Measurements from ENCODE around the gene TTC6. TPM values are rescaled to one million over a fixed set of nuclear protein-coding genes. Genes with fewer than 3 reads are reported as not detected.
A peak's percentile ranks its signal among the peaks of the same experiment; 100 is the strongest.

The TTC6 gene, protein sequence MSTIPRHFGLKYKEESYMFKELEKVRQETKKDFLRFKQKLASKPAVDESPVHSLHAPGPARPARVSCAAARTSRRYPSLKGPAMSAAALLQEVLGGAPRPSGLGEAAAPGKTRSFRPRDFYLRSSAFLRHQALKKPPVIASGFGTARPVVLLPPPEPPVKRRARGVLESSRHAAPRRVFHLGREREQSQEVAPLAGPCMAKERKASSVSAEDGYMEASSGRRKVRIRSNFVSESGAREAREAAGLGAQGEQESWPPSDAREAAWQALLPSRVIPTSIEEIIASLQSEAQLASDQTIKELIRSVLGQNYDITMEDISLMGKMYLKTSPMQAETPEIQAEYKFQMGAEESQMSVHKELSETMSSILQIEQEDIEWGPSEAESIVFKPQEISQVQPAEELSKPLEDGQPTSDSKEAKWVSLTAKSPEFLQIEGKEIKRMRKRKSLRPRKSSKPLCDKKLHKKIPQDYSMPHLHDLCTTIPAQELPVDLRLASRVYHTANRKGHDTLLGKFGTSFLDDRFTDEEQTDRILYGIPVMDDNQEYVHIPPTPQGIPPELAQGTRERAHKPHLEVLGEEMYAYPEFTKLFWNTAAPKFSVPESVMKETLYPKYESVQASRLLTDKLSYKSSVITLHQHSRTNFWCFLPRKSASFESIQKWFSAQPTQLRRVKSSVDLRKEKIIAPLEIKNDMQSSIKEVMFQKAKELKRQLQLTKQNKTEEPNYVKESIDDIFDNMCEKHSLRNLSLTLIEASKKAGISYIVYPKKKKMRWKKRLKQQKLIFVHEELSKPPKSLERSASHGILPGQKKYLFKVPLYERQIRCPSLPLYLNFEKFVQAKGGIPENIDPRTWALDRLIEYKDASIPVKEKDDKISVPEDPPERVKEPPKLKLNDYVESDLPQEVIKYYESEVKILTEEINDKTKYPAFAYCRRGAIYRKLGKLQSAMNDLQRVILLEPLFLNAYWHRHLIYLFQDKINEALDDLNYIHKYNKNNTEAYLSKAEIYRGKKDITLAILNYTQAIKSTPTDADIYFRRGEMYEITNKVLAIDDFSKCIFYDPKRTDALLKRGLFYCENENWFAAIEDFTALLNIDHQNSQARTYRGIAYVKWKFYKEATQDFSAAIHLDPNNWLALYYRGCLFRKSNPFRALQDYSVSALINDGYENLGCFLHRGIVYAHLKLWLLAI (N-terminal part only)
- total RNA-seq (2012; rRNA removed) = under 0.01 TPM in 2 replicates
- polyA plus RNA-seq (2012; rRNA removed) = 0.12 TPM in 1 of 2 replicates, not detected in the other
- polyA plus RNA-seq (2012; cell fraction: cytosol; rRNA removed) = not detected in 2 replicates
- polyA plus RNA-seq (2012; cell fraction: nucleus; rRNA removed; ENCODE audit: low replicate concordance) = 0.04 and 0.07 TPM in 2 replicates
- percentile 22 among the genes with signal in this experiment for Bru-seq, nascent RNA
- BruChase-seq, experiment 1, labeled RNA remaining after a 6-hour chase = percentile 27 among the genes with signal in this experiment
- BruChase-seq, experiment 2, labeled RNA remaining after a 2-hour chase = percentile 27 among the genes with signal in this experiment
- long read RNA-seq, partial matches to known transcripts = 0 of 1 reads
- long read RNA-seq, other reads (novel, unspliced or antisense) = 1 of 1 reads

DNA sequence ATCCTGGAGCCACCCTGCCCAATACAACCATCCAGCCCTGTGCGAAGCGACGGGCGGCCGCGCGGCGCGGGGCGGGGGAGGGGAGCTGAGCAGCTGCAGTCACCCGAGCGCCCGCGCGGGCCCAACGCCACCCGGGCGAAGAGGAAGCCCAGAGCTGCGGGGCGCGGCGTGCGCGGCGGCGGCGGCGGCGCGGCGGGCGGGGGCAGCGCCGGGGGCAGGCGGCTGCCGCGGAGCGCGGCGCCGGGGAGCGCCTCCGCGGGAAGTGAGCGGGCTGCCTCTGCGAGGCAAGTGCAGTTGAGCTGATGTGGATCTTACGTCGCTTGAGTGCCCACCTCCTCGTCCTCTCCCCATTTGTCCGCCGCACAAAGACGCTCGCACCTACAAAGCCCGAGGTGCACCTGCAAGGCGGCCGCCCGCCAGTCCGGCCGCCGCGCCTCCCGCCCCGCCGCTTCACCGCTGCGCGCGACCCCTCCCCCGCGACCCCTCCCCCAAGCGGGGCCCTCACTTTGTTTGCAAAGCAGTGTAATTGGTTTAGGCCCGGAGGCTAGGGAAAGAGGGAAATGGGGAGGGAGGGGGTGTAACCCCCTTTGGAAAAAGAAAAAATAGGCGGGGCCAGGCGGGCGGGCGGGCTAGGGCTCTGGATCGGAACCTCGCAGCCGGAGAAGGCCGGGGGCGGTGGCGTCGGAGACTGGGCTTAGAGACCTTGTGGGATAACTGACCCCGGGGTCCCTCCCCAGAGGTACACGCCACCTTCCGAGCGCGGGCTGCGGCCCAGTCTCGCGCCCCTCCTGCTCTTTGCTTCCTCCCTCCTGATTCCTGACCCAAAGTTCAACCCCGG is at the start of gene TTC6, which contains the start of gene FOXA1:
Gene TTC6 (plus strand): TSS at position 659 of the 838 bp plus-strand sequence. CDS start 26,436 bp downstream, outside the sequence.
Gene FOXA1 (minus strand): TSS at position 279 of the 838 bp plus-strand sequence. CDS start 277 bp downstream, at position 2.
- Histone ChIP-seq H3K9ac (ENCODE audit: low read depth, low read length) (no peak within 1 kb of the TSS), H2BK15ac (ENCODE audit: low read depth, low read length) (no peak within 1 kb of the TSS), H3K27ac (ENCODE audit: insufficient read depth, low read length) (no peak within 1 kb of the TSS), H4K20me1 (ENCODE audit: insufficient read depth, low read length) (no peaks in the 10 kb centered on the region), H2AK9ac (replicated peaks; ENCODE audit: low read depth, low read length, poor library complexity) (peak within 1 kb of the TSS; percentile 34), H4K5ac (ENCODE audit: low read depth, low read length) (no peak within 1 kb of the TSS), H3K79me1 (ENCODE audit: low read depth in 1 of 2, low read length in 2 of 2) (no peaks in the 10 kb centered on the region), H4K91ac (ENCODE audit: insufficient read depth, low read depth, low read length) (no peak within 1 kb of the TSS), H3K18ac (ENCODE audit: low read depth, low read length) (no peak within 1 kb of the TSS), H3K9me1 (ENCODE audit: insufficient read depth, low read length) (0 out of 2 replicates have a peak, but pooled peaks cover 3% of the 10 kb centered on the region), H3K27me3 (ENCODE audit: control insufficient read depth, insufficient read depth, low read length) (peaks cover 81% of the 10 kb centered on the region), H4K8ac (ENCODE audit: low read depth in 2 of 2, low read length in 2 of 2) (no peak within 1 kb of the TSS), H3K9me3 (ENCODE audit: control insufficient read depth, insufficient read depth, low read length) (peaks cover 21% of the 10 kb centered on the region), H3K36me3 (ENCODE audit: control insufficient read depth, insufficient read depth, low read length) (no peaks in the 10 kb centered on the region), H2BK120ac (ENCODE audit: low read depth, low read length) (no peak within 1 kb of the TSS), H3K4me2 (ENCODE audit: low read depth, low read length) (peak within 1 kb of the TSS; percentile 77), H2AK5ac (ENCODE audit: low read depth, low read length) (no peak within 1 kb of the TSS), H2BK5ac (ENCODE audit: low read depth, low read length, poor library complexity, severe bottlenecking) (no peak within 1 kb of the TSS), H2BK20ac (ENCODE audit: low read depth, low read length) (no peak within 1 kb of the TSS), H3K4ac (ENCODE audit: low read depth, low read length) (no peak within 1 kb of the TSS), H3K4me1 (ENCODE audit: control insufficient read depth, insufficient read depth, low read length) (peaks cover 5% of the 10 kb centered on the region; the same call in 1 of the 2 replicates), H3K23ac (ENCODE audit: low read depth, low read length) (no peak within 1 kb of the TSS; the same call in 1 of the 2 replicates), H2AFZ (replicated peaks; ENCODE audit: low read length, poor library complexity) (peak within 1 kb of the TSS; percentile 69), H3K56ac (ENCODE audit: extremely low read depth, insufficient read depth, low read length) (no peak within 1 kb of the TSS), H3K14ac (replicated peaks; ENCODE audit: low read depth, low read length) (no peak within 1 kb of the TSS), H3K4me3 (ENCODE audit: insufficient read depth, low read depth, low read length) (peak within 1 kb of the TSS; percentile 69)
- ChIA-PET CTCF (interaction anchor here (0.8 to 1.2 kb wide), 2 partner anchors 349 to 359 kb away, joined by 6 to 8 read pairs; no protein-coding TSS in a partner anchor), POLR2A (ENCODE audit: unreplicated experiment) (interaction anchor here (0.6 kb wide), 1 partner anchor 135 kb away, joined by 4 read pairs; no protein-coding TSS in a partner anchor)
- dilution Hi-C loops (cut with HindIII; ENCODE audit: low sequenced_read_pairs, unreplicated experiment) = no loop called here
- 5% methylated on average over 13 of the region's 92 CpGs; no CpG with 5 or more reads in 1 of the 2 experiments for WGBS, 2 experiments (ENCODE audit: extremely low coverage in 2 of 2, insufficient read length in 1 of 2)
- in situ Hi-C loops (cut with MboI; ENCODE audit: low sequenced_read_pairs) = no loop called here
- DNase-seq = peak; percentile 24
- BruUV-seq (replicated peaks) = no TSS peak
- intact Hi-C loops (cut with micrococcal nuclease) = loop anchor here (1.0 to 5.0 kb wide), 3 partner anchors 112 to 349 kb away; no protein-coding TSS in a partner anchor
- peak; percentile 78 for ATAC-seq (ENCODE audit: low read depth)
- TF ChIP-seq CHD1 (IDR thresholded peaks at IDR 0.05; ENCODE audit: low read depth, low read length) (no peak), SMC3 (IDR thresholded peaks at IDR 0.05; ENCODE audit: low read depth, low read length) (no peak), BHLHE40 (IDR thresholded peaks at IDR 0.05; ENCODE audit: low read depth, low read length) (no peak), CEBPB (IDR thresholded peaks at IDR 0.05; ENCODE audit: low read depth, low read length) (no peak), RCOR1 (IDR thresholded peaks at IDR 0.05; ENCODE audit: insufficient replicate concordance, low read length) (no peak), RFX5 (IDR thresholded peaks at IDR 0.05; ENCODE audit: low read depth, low read length) (no peak), FOS (IDR thresholded peaks at IDR 0.05; ENCODE audit: low read depth, low read length) (no peak)
- TF ChIP-seq, protein P1, sequence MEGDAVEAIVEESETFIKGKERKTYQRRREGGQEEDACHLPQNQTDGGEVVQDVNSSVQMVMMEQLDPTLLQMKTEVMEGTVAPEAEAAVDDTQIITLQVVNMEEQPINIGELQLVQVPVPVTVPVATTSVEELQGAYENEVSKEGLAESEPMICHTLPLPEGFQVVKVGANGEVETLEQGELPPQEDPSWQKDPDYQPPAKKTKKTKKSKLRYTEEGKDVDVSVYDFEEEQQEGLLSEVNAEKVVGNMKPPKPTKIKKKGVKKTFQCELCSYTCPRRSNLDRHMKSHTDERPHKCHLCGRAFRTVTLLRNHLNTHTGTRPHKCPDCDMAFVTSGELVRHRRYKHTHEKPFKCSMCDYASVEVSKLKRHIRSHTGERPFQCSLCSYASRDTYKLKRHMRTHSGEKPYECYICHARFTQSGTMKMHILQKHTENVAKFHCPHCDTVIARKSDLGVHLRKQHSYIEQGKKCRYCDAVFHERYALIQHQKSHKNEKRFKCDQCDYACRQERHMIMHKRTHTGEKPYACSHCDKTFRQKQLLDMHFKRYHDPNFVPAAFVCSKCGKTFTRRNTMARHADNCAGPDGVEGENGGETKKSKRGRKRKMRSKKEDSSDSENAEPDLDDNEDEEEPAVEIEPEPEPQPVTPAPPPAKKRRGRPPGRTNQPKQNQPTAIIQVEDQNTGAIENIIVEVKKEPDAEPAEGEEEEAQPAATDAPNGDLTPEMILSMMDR (conservative IDR thresholded peaks at IDR 0.05; ENCODE audit: low read depth, low read length) = no peak

All from IMR-90 (cell line).